Omental fat pad (tissue), 4 donors: ENCODE measurements around the gene JUP. TPM values are rescaled to one million over a fixed set of nuclear protein-coding genes. Genes with fewer than 3 reads are reported as not detected.
A peak's percentile ranks its signal among the peaks of the same experiment; 100 is the strongest.

ENCODE experiments used
- ATAC-seq: fragments of 150-250 bp; one replicate; pipeline ENCODE4 v1.9.1; 2016; ENCODE audit warnings: mild to moderate bottlenecking, moderate library complexity; ENCODE audit not compliant: low FRiP score
- DNase-seq: peaks from one replicate; pipeline ENCODE4 v3.0.0-alpha.2; 2019; ENCODE audit warnings: low spot score
- CTCF ChIP-seq, 3 donors: fragments of 450-650 bp; IDR thresholded peaks; one replicate each; pipeline ENCODE4 v1.5.1; 2016 to 2017; ENCODE audit warnings: antibody characterized with exemption in 3 of 3, mild to moderate bottlenecking in 3 of 3, moderate library complexity in 2 of 3
- total RNA-seq, 4 donors: library from RNA; depleted of rRNA; stranded (reverse); fragments of >200 nt; gene quantifications; one replicate each; pipeline ENCODE4 v1.1.0, GENCODE V29; 2016

Gene JUP
- total RNA-seq, 4 donors from 2014 or later: 34.8 to 84.5 (median 39.0) TPM

GRCh38 chr17:41738077-41738800, 48.3 kb downstream of the JUP start:
- ATAC-seq: peak; percentile 69
- peak; percentile 86 for DNase-seq
- TF ChIP-seq CTCF (IDR thresholded peaks at IDR 0.05): peak in 2 of 3 donors; percentile 93

GRCh38 chr17:41737680-41738023, 48.9 kb downstream of the JUP start:
- TF ChIP-seq CTCF (IDR thresholded peaks at IDR 0.05): no peak
- DNase-seq (no peak), ATAC-seq (no peak)

- TF ChIP-seq CTCF (IDR thresholded peaks at IDR 0.05): no peak
- ATAC-seq (no peak), DNase-seq (no peak)
Observed at GRCh38 chr17:41736983-41737679, 49.4 kb downstream of the JUP start.

GRCh38 chr17:41735744-41736143, 50.8 kb downstream of the JUP start:
- no peak for ATAC-seq
- DNase-seq: no peak
- no peak for TF ChIP-seq CTCF (IDR thresholded peaks at IDR 0.05)

GRCh38 chr17:41734949-41735313, 51.6 kb downstream of the JUP start:
- TF ChIP-seq CTCF (IDR thresholded peaks at IDR 0.05): no peak
- DNase-seq (no peak), ATAC-seq (no peak)

- ATAC-seq: peak; percentile 31
- DNase-seq: no peak
Observed at GRCh38 chr17:41734139-41734948, 52.2 kb downstream of the JUP start, which contains the start of gene HAP1. TSS of gene HAP1 (minus strand) at chr17:41734643. CDS start at chr17:41734634, 9 bp downstream.

More at GRCh38 chr17:41734139-41734948, 52.2 kb downstream of the JUP start, which contains the start of gene HAP1:
- TF ChIP-seq CTCF (IDR thresholded peaks at IDR 0.05): no peak
